ENCODE measurements around the gene CADM2. TPM values are rescaled to one million over a fixed set of nuclear protein-coding genes. Genes with fewer than 3 reads are reported as not detected.

The CADM2 gene
- total RNA-seq, 1 experiment from 2014 or later: 0.64 TPM

DNA sequence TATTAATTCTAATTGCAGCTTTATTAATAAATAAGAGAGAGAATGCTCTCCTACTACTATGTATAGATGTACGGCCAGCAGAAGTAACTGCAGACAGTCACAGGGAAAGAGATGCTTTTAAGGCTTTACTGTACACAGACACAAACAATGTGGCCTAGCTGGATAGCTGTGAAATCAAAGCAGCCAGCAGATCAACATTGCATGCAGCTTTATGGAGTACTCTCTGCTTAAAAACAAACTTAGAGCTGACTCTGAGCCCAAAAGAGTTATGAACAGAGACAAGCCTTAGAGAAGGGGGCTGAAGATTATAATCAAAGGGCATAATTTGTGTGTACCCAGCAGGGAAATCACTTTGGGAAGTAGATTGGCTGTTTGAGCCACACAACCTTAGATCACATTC lies 47.2 kb downstream of the CADM2 start:
- no peak overlapping the region for H3K4me3 ChIP-seq (ENCODE audit: low read depth in 2 of 2, low read length in 2 of 2)
- DNase-seq (ENCODE audit: low read depth, low spot score) (no peak), ATAC-seq (no peak)
- H3K4me1 ChIP-seq (ENCODE audit: control insufficient read depth, insufficient read depth, low read length): no peaks in the 10 kb centered on the region
- no peak overlapping the region for H3K27ac ChIP-seq (ENCODE audit: low read length)
- BruUV-seq (replicated peaks): no TSS peak
- POLR2A ChIA-PET: interaction anchor here (0.5 kb wide), 1 partner anchor 240 kb away, joined by 6 read pairs; no protein-coding TSS in a partner anchor
- H3K9me3 ChIP-seq (ENCODE audit: control insufficient read depth, insufficient read depth, low read depth, low read length): no peaks in the 10 kb centered on the region
- intact Hi-C loops (cut with micrococcal nuclease; ENCODE audit: unreplicated experiment): no loop called here
- no peaks in the 10 kb centered on the region for H3K27me3 ChIP-seq (ENCODE audit: control insufficient read depth, insufficient read depth, low read length)
- H3K36me3 ChIP-seq (ENCODE audit: control insufficient read depth, insufficient read depth, low read length): no peaks in the 10 kb centered on the region
- TF ChIP-seq SIN3A (IDR thresholded peaks at IDR 0.05; ENCODE audit: borderline replicate concordance, insufficient read depth, low read depth, low read length): no peak
- CTCF ChIA-PET: no interaction called here
- in situ Hi-C loops (cut with HindIII; ENCODE audit: low pct_unique_long_range_greater_than_20kb, low sequenced_read_pairs): no loop called here

DNA sequence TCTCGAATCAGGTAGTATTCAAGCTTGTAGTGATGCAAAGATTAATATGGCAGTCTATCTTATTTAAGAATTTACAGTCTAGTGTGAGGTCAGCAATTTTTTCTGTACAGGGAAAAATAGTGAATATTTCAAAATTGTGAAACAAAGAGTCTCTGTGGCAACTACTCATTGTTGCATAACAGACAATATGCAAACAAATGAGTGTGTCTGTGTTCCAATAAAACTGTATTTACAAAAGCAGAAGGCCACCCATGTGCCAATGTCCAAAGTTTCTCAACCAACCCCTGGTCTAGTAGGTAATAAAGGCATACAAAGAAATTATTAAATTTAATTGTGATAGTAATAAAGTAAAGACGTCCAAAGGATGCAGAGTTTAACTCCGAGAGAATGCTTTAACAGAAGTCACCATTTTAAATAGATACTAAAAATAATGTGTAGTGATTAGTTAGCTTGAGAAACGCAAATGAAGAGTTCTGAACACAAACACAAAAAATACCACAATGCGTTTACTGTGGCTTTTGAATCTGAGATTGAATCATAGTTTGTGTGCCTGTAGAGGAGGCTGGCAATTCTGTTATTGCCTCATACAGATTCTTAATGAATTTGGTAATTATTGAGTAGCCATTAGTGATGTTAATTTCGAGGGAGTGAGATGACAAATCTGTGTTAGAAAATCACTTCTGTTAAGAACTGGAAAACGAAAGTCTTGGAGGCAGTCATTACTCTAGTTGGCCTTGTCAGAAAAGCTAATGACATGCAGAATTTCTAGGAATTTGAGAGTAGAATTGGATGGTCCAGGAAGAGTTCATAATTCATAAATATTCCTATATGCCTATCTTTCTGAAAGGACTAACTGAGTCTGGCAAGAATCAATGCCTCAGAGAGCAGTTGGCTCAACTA lies 48.7 kb downstream of the CADM2 start:
- Histone ChIP-seq H3K27me3 (ENCODE audit: control insufficient read depth, insufficient read depth, low read length) (no peaks in the 10 kb centered on the region), H3K27ac (ENCODE audit: low read length) (no peak overlapping the region), H3K4me1 (ENCODE audit: control insufficient read depth, insufficient read depth, low read length) (no peaks in the 10 kb centered on the region), H3K36me3 (ENCODE audit: control insufficient read depth, insufficient read depth, low read length) (no peaks in the 10 kb centered on the region), H3K4me3 (ENCODE audit: low read depth in 2 of 2, low read length in 2 of 2) (no peak overlapping the region), H3K9me3 (ENCODE audit: control insufficient read depth, insufficient read depth, low read depth, low read length) (no peaks in the 10 kb centered on the region)
- DNase-seq (ENCODE audit: low read depth, low spot score) (no peak), ATAC-seq (no peak)
- TF ChIP-seq POLR2AphosphoS5 (IDR thresholded peaks at IDR 0.05; ENCODE audit: low read depth, low read length) (no peak), SIN3A (IDR thresholded peaks at IDR 0.05; ENCODE audit: borderline replicate concordance, insufficient read depth, low read depth, low read length) (no peak), TCF7L2 (IDR thresholded peaks at IDR 0.05; ENCODE audit: low read depth, low read length) (no peak)
- TF ChIP-seq, protein P1, sequence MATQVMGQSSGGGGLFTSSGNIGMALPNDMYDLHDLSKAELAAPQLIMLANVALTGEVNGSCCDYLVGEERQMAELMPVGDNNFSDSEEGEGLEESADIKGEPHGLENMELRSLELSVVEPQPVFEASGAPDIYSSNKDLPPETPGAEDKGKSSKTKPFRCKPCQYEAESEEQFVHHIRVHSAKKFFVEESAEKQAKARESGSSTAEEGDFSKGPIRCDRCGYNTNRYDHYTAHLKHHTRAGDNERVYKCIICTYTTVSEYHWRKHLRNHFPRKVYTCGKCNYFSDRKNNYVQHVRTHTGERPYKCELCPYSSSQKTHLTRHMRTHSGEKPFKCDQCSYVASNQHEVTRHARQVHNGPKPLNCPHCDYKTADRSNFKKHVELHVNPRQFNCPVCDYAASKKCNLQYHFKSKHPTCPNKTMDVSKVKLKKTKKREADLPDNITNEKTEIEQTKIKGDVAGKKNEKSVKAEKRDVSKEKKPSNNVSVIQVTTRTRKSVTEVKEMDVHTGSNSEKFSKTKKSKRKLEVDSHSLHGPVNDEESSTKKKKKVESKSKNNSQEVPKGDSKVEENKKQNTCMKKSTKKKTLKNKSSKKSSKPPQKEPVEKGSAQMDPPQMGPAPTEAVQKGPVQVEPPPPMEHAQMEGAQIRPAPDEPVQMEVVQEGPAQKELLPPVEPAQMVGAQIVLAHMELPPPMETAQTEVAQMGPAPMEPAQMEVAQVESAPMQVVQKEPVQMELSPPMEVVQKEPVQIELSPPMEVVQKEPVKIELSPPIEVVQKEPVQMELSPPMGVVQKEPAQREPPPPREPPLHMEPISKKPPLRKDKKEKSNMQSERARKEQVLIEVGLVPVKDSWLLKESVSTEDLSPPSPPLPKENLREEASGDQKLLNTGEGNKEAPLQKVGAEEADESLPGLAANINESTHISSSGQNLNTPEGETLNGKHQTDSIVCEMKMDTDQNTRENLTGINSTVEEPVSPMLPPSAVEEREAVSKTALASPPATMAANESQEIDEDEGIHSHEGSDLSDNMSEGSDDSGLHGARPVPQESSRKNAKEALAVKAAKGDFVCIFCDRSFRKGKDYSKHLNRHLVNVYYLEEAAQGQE (IDR thresholded peaks at IDR 0.05; ENCODE audit: insufficient read depth in 1 of 2, low read depth in 2 of 2, low read length in 1 of 2): no peak
- TF ChIP-seq, protein P2, sequence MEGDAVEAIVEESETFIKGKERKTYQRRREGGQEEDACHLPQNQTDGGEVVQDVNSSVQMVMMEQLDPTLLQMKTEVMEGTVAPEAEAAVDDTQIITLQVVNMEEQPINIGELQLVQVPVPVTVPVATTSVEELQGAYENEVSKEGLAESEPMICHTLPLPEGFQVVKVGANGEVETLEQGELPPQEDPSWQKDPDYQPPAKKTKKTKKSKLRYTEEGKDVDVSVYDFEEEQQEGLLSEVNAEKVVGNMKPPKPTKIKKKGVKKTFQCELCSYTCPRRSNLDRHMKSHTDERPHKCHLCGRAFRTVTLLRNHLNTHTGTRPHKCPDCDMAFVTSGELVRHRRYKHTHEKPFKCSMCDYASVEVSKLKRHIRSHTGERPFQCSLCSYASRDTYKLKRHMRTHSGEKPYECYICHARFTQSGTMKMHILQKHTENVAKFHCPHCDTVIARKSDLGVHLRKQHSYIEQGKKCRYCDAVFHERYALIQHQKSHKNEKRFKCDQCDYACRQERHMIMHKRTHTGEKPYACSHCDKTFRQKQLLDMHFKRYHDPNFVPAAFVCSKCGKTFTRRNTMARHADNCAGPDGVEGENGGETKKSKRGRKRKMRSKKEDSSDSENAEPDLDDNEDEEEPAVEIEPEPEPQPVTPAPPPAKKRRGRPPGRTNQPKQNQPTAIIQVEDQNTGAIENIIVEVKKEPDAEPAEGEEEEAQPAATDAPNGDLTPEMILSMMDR (IDR thresholded peaks at IDR 0.05): no peak
- in situ Hi-C loops (cut with HindIII; ENCODE audit: low pct_unique_long_range_greater_than_20kb, low sequenced_read_pairs) (no loop called here), intact Hi-C loops (cut with micrococcal nuclease; ENCODE audit: unreplicated experiment) (no loop called here)
- ChIA-PET POLR2A (no interaction called here), CTCF (no interaction called here)
- no TSS peak for BruUV-seq (replicated peaks)

DNA sequence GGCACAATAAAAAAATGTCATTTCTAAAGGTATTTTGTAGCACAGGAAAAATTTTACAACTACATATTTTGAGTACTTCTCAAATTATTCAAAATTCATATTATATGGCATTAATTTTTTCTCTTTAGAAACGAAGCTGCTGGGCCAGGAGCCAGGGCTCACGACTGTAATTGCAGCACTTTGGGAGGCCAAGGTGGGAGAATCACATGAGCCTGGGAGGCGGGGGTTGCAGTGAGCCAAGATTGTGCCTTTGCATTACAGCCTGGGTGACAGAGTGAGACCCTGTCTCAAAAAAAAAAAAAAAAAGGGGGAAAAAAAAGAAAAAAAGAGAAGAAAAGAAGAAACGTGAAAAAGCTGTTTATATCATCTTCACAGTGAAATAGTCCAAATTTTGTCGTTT lies 62.0 kb downstream of the CADM2 start:
- in situ Hi-C loops (cut with HindIII; ENCODE audit: low pct_unique_long_range_greater_than_20kb, low sequenced_read_pairs) (no loop called here), intact Hi-C loops (cut with micrococcal nuclease; ENCODE audit: unreplicated experiment) (no loop called here)
- no peak for ATAC-seq
- no peaks in the 10 kb centered on the region for H3K36me3 ChIP-seq (ENCODE audit: control insufficient read depth, insufficient read depth, low read length)
- no peak overlapping the region for H3K27ac ChIP-seq (ENCODE audit: low read length)
- no peaks in the 10 kb centered on the region for H3K9me3 ChIP-seq (ENCODE audit: control insufficient read depth, insufficient read depth, low read depth, low read length)
- TF ChIP-seq SIN3A (IDR thresholded peaks at IDR 0.05; ENCODE audit: borderline replicate concordance, insufficient read depth, low read depth, low read length): no peak
- TF ChIP-seq, protein P1 (IDR thresholded peaks at IDR 0.05; ENCODE audit: insufficient read depth in 1 of 2, low read depth in 2 of 2, low read length in 1 of 2): no peak
- TF ChIP-seq, protein P2 (IDR thresholded peaks at IDR 0.05): no peak
- TF ChIP-seq POLR2AphosphoS5 (IDR thresholded peaks at IDR 0.05; ENCODE audit: low read depth, low read length): no peak
- TF ChIP-seq TCF7L2 (IDR thresholded peaks at IDR 0.05; ENCODE audit: low read depth, low read length): no peak
- H3K27me3 ChIP-seq (ENCODE audit: control insufficient read depth, insufficient read depth, low read length): no peaks in the 10 kb centered on the region
- H3K4me3 ChIP-seq (ENCODE audit: low read depth in 2 of 2, low read length in 2 of 2): no peak overlapping the region
- ChIA-PET CTCF (no interaction called here), POLR2A (no interaction called here)
- BruUV-seq (replicated peaks): no TSS peak
- no peaks in the 10 kb centered on the region for H3K4me1 ChIP-seq (ENCODE audit: control insufficient read depth, insufficient read depth, low read length)
- no peak for DNase-seq (ENCODE audit: low read depth, low spot score)
